GM23338 (cell line): ENCODE data around the gene INO80C. TPM values are rescaled to one million over a fixed set of nuclear protein-coding genes. Genes with fewer than 3 reads are reported as not detected.

Experiments used
- ATAC-seq: fragments of 200-7000 bp; cut with Tn5 transposase; 3 replicates; pipeline ENCODE4 v1.9.1; 2020
- DNase-seq: peaks from one replicate; pipeline ENCODE4 v3.0.0-alpha.2; 2015; ENCODE audit warnings: low spot score
- H2AFZ ChIP-seq: fragments of 200-600 bp; sonication (generic); 2 replicates; pipeline ENCODE4 v1.8.0; 2016; ENCODE audit warnings: antibody characterized with exemption, mild to moderate bottlenecking, moderate library complexity
- H3F3A ChIP-seq: fragments of 200-600 bp; sonication (generic); replicated peaks from 2 replicates; pipeline ENCODE4 v1.8.0; 2017; ENCODE audit warnings: antibody characterized with exemption, mixed run types, low read depth
- H3K27ac ChIP-seq: fragments of 200-600 bp; sonication (generic); 2 replicates; pipeline ENCODE4 v1.6.1; 2016; ENCODE audit warnings: low read depth
- H3K27me3 ChIP-seq: fragments of 200-600 bp; sonication (generic); 2 replicates; pipeline ENCODE4 v1.8.0; 2016; ENCODE audit warnings: mild to moderate bottlenecking, mixed run types, moderate library complexity; ENCODE audit not compliant: insufficient read depth
- H3K36me3 ChIP-seq: fragments of 200-600 bp; sonication (generic); 2 replicates; pipeline ENCODE4 v1.8.0; 2016; ENCODE audit warnings: mild to moderate bottlenecking; ENCODE audit not compliant: insufficient read depth
- H3K4me1 ChIP-seq: fragments of 200-600 bp; sonication (generic); 2 replicates; pipeline ENCODE4 v1.8.0; 2016; ENCODE audit warnings: mild to moderate bottlenecking, moderate library complexity; ENCODE audit not compliant: insufficient read depth
- H3K4me2 ChIP-seq: fragments of 200-600 bp; sonication (generic); 2 replicates; pipeline ENCODE4 v1.7.1; 2017; ENCODE audit warnings: mixed run types
- H3K4me3 ChIP-seq: fragments of 200-600 bp; sonication (generic); 2 replicates; pipeline ENCODE4 v1.6.1; 2016; ENCODE audit warnings: mixed run types
- H3K79me2 ChIP-seq: fragments of 200-600 bp; sonication (generic); replicated peaks from 2 replicates; pipeline ENCODE4 v1.8.0; 2017; ENCODE audit warnings: mild to moderate bottlenecking; ENCODE audit not compliant: insufficient read depth
- H3K9me2 ChIP-seq: fragments of 200-600 bp; sonication (generic); 2 replicates; pipeline ENCODE4 v1.8.0; 2017; ENCODE audit not compliant: insufficient read depth
- H4K20me1 ChIP-seq: fragments of 200-600 bp; sonication (generic); replicated peaks from 2 replicates; pipeline ENCODE4 v1.8.0; 2017; ENCODE audit warnings: mild to moderate bottlenecking; ENCODE audit not compliant: insufficient read depth
- H3K27ac Mint-ChIP-seq: 2 replicates; pipeline ENCODE4 v1.8.0; 2020; ENCODE audit warnings: inconsistent platforms, mild to moderate bottlenecking, moderate library complexity, mixed read lengths
- H3K27me3 Mint-ChIP-seq: 3 replicates; pipeline ENCODE4 v1.8.0; 2022; ENCODE audit warnings: low read depth, mild to moderate bottlenecking, moderate library complexity, mixed read lengths, inconsistent platforms; ENCODE audit not compliant: insufficient read depth, poor library complexity
- H3K36me3 Mint-ChIP-seq: 3 replicates; pipeline ENCODE4 v1.8.0; 2021; ENCODE audit warnings: low read depth, mild to moderate bottlenecking, inconsistent platforms, moderate library complexity, mixed read lengths
- H3K4me1 Mint-ChIP-seq: 3 replicates; pipeline ENCODE4 v1.8.0; 2020; ENCODE audit warnings: mild to moderate bottlenecking, inconsistent platforms, mixed read lengths
- H3K4me3 Mint-ChIP-seq: 3 replicates; pipeline ENCODE4 v1.8.0; 2021; ENCODE audit warnings: moderate library complexity, mild to moderate bottlenecking, inconsistent platforms, mixed read lengths
- H3K9me3 Mint-ChIP-seq: 3 replicates; pipeline ENCODE4 v1.8.0; 2020; ENCODE audit warnings: moderate library complexity, mild to moderate bottlenecking, inconsistent platforms, mixed read lengths
- CREB1 ChIP-seq: fragments of 250-450 bp; sonication (Bioruptor Pico); IDR thresholded peaks from 2 replicates; pipeline ENCODE4 v1.5.0; 2020; ENCODE audit warnings: low read depth, mild to moderate bottlenecking, moderate library complexity
- CTCF ChIP-seq, 2 experiments: fragments of 200-600 bp in 1 of 2; sonication (generic) in 1 of 2; conservative IDR thresholded peaks; 2 replicates each; pipeline versions ENCODE4 v1.5.1 to v1.6.1; 2016 to 2017; ENCODE audit warnings: antibody characterized with exemption in 2 of 2, low read depth in 2 of 2, mild to moderate bottlenecking in 2 of 2, moderate library complexity in 1 of 2
- ETS1 ChIP-seq: IDR thresholded peaks from 2 replicates; pipeline ENCODE4 v1.6.1; 2016; ENCODE audit warnings: antibody characterized with exemption
- EZH2 ChIP-seq: fragments of 200-600 bp; sonication (generic); IDR thresholded peaks from one replicate; pipeline ENCODE4 v1.8.0; 2017; ENCODE audit warnings: antibody characterized with exemption, mild to moderate bottlenecking, low read depth; ENCODE audit not compliant: unreplicated experiment
- EZH2phosphoT487 ChIP-seq: fragments of 200-600 bp; sonication (generic); IDR thresholded peaks from one replicate; pipeline ENCODE4 v1.8.1; 2018; ENCODE audit warnings: antibody characterized with exemption; ENCODE audit not compliant: unreplicated experiment
- NANOG ChIP-seq: IDR thresholded peaks from 2 replicates; pipeline ENCODE4 v1.6.1; 2016; ENCODE audit warnings: antibody characterized with exemption, borderline replicate concordance
- POLR2AphosphoS5 ChIP-seq: IDR thresholded peaks from 2 replicates; pipeline ENCODE4 v1.6.1; 2016; ENCODE audit warnings: antibody characterized with exemption, low read depth
- REST ChIP-seq: IDR thresholded peaks from one replicate; pipeline ENCODE4 v1.6.1; 2018; ENCODE audit warnings: antibody characterized with exemption; ENCODE audit not compliant: unreplicated experiment
- polyA plus RNA-seq: library from polyadenylated mRNA; unstranded; fragments of >200 nt; fragmentation: Nextera tagmentation; extraction: Ambion mirVana; gene quantifications from 2 replicates; pipeline ENCODE4 v1.2.1, GENCODE V29; 2016
- total RNA-seq: library from RNA; depleted of rRNA; stranded (reverse); fragments of >200 nt; shearing (Covaris generic); gene quantifications from 2 replicates; pipeline ENCODE4 v1.2.3, GENCODE V29; 2014

INO80C gene
- total and polyA plus RNA-seq, 2 experiments from 2014 or later = 16.3 to 52.3 TPM

DNA sequence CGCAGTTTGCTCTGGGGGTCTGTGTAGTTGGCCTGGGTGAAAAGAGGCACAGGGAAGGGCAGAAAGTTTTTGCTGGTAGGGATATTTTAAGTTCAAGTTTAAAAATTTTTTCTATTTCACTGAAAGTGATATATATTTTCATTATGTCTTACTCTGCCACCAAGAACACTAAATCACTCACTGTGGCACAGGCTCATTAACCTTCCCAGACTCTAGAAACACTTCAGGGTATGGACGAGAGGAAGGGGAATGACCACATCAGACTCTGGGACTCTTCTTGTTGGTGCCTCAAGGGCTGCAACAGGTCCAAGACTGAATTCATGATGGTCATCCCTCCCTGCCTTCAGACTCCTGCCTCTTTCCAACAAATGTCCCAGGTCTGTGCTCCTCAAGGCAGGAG, 29.0 kb downstream of the INO80C start:
- Mint-ChIP-seq H3K27ac (peak overlapping the region; percentile 36; the same call in 1 of the 2 replicates), H3K4me3 (no peak overlapping the region), H3K36me3 (peaks cover 36% of the 10 kb centered on the region), H3K27me3 (no peaks in the 10 kb centered on the region), H3K4me1 (peaks cover 8% of the 10 kb centered on the region; the same call in 2 of the 3 replicates), H3K9me3 (no peaks in the 10 kb centered on the region)
- Histone ChIP-seq H3K9me2 (no peaks in the 10 kb centered on the region), H3K36me3 (no peaks in the 10 kb centered on the region; the same call in 1 of the 2 replicates), H3K79me2 (no peaks in the 10 kb centered on the region), H3K27me3 (no peaks in the 10 kb centered on the region), H3K4me3 (no peak overlapping the region), H2AFZ (no peak overlapping the region), H3K4me1 (peaks cover 6% of the 10 kb centered on the region; the same call in 1 of the 2 replicates), H4K20me1 (no peaks in the 10 kb centered on the region; the same call in 1 of the 2 replicates), H3K4me2 (no peak overlapping the region), H3K27ac (no peak overlapping the region), H3F3A (no peaks in the 10 kb centered on the region)
- ATAC-seq (no peak), DNase-seq (no peak)
- TF ChIP-seq NANOG (no peak), CREB1 (CRISPR knock-in tag) (no peak), REST (no peak), CTCF (conservative IDR thresholded peaks at IDR 0.05; ENCODE audit: low read depth in 2 of 2) (no peak)

DNA sequence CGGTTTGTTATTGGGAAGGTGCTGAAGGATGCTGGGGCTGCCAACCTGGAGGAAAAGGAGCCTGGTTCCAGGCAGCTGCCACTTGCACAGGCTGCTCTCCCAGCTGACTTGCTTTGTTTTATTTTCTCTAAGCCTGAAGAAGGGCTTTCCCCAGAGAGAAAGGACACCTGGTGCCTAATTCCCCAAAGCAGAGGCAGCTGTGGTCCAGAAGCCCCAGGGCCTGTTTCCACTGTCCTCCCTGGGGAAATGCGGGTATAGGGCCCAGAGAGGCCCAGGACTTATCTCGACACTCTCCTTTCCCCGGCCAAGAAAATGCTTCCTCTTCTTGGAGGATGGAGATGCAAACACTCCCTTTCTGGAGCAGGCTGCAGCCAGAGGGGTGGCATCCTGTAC, 30.1 kb downstream of the INO80C start:
- Mint-ChIP-seq H3K27me3 (peaks cover under 1% of the 10 kb centered on the region), H3K9me3 (no peaks in the 10 kb centered on the region), H3K4me3 (no peak overlapping the region), H3K27ac (no peak overlapping the region), H3K4me1 (peaks cover 8% of the 10 kb centered on the region; the same call in 2 of the 3 replicates), H3K36me3 (peaks cover 27% of the 10 kb centered on the region)
- Histone ChIP-seq H3K36me3 (no peaks in the 10 kb centered on the region; the same call in 1 of the 2 replicates), H3K9me2 (no peaks in the 10 kb centered on the region), H3K79me2 (no peaks in the 10 kb centered on the region), H3K4me1 (peaks cover 6% of the 10 kb centered on the region; the same call in 1 of the 2 replicates), H3F3A (no peaks in the 10 kb centered on the region), H3K27me3 (no peaks in the 10 kb centered on the region), H3K4me2 (no peak overlapping the region), H2AFZ (no peak overlapping the region), H4K20me1 (no peaks in the 10 kb centered on the region), H3K4me3 (no peak overlapping the region), H3K27ac (no peak overlapping the region)
- no peak for DNase-seq
- no peak for ATAC-seq
- no peak for TF ChIP-seq POLR2AphosphoS5
- no peak for TF ChIP-seq ETS1
- no peak for TF ChIP-seq CTCF (conservative IDR thresholded peaks at IDR 0.05; ENCODE audit: low read depth in 2 of 2)
- TF ChIP-seq REST = no peak
- no peak for TF ChIP-seq NANOG
- no peak for TF ChIP-seq EZH2
- TF ChIP-seq EZH2phosphoT487 = no peak
